ENCODE measurements around the gene GPATCH4.
A peak's percentile ranks its signal among the peaks of the same experiment; 100 is the strongest.
"Not testable (repeated sequence)": the region's sequence is repeated elsewhere in the genome, so short reads cannot be mapped to it uniquely, and the experiment has no call there.

GPATCH4 gene

GRCh38 chr1:156616463-156616862 lies 15.2 kb upstream of the GPATCH4 start:
- H3K9me3 Mint-ChIP-seq = no peaks in the 10 kb centered on the region
- H3K36me3 Mint-ChIP-seq (ENCODE audit: low read depth) = no peaks in the 10 kb centered on the region
- no peak overlapping the region for H3K27ac Mint-ChIP-seq
- peaks cover 59% of the 10 kb centered on the region for H3K27me3 Mint-ChIP-seq
- DNase-seq (no peak), ATAC-seq (no peak)
- H3K4me3 Mint-ChIP-seq = no peak overlapping the region
- no peaks in the 10 kb centered on the region for H3K4me1 Mint-ChIP-seq

DNA sequence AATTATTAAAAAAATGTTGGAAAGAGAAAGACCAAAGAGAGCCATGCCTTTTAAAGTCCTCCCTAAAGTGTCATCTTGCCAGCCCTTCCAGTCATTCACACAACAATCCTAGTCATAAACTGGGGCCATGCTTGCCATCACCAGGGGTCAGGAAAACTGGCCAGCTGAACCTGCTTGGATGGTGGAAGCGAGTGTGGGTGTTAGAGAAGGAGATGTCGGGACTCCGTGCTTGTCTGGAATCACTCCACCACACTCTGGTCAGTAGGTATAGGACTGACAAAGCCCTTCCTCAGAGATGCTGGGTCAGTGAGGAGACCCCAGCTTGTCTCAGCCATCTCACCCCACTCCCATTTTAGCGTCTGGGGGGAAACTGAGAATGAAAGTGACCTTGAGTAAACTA lies 14.7 kb upstream of the GPATCH4 start:
- H3K27ac Mint-ChIP-seq = no peak overlapping the region
- DNase-seq (no peak), ATAC-seq (no peak)
- no peaks in the 10 kb centered on the region for H3K4me1 Mint-ChIP-seq
- peaks cover 56% of the 10 kb centered on the region for H3K27me3 Mint-ChIP-seq
- H3K36me3 Mint-ChIP-seq (ENCODE audit: low read depth) = no peaks in the 10 kb centered on the region
- H3K4me3 Mint-ChIP-seq = no peak overlapping the region
- no peaks in the 10 kb centered on the region for H3K9me3 Mint-ChIP-seq

DNA sequence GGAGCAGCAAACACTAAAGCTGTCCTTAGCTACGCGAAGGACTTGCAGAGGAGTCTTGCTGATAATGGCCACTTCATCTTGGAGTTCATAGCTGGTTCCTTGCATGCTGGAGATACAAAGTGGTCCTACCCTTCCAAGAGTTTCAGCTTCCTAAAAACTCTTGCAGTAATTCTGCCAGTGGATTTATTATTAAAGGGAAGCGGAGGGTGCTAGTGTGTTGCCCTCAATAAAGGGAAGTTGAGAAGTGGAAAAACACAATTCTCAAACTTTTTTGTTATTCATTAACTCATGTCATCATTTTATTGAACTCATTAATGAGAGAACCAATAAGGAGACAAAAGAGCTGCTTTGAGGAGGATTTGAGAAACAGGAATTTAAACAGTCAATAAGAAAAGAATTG lies 11.4 kb upstream of the GPATCH4 start:
- peaks cover 32% of the 10 kb centered on the region for H3K27me3 Mint-ChIP-seq
- DNase-seq (no peak), ATAC-seq (no peak)
- peaks cover 9% of the 10 kb centered on the region for H3K4me1 Mint-ChIP-seq
- H3K9me3 Mint-ChIP-seq = no peaks in the 10 kb centered on the region
- no peak overlapping the region for H3K27ac Mint-ChIP-seq
- H3K36me3 Mint-ChIP-seq (ENCODE audit: low read depth) = no peaks in the 10 kb centered on the region
- no peak overlapping the region for H3K4me3 Mint-ChIP-seq

DNA sequence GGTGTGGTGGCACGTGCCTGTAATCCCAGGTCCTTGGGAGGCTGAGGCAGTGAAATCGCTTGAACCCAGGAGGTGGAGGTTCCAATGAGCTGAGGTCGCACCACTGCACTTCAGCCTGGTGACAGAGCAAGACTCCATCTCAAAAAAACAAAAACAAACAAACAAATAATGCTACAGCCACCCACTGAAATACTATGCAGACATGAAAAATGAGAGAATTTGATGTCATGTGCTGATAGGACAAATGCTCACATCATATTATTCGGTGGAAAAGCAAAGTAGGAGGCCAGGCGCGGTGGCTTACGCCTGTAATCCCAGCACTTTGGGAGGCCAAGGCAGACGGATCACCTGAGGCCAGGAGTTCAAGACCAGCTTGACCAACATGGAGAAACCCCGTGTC lies 8.8 kb upstream of the GPATCH4 start:
- H3K4me3 Mint-ChIP-seq; H3K27ac Mint-ChIP-seq; H3K9me3 Mint-ChIP-seq; ATAC-seq; DNase-seq; H3K36me3 Mint-ChIP-seq (ENCODE audit: low read depth): not testable (repeated sequence)
- Mint-ChIP-seq H3K4me1 (peaks cover 12% of the 10 kb centered on the region), H3K27me3 (peaks cover 18% of the 10 kb centered on the region)

DNA sequence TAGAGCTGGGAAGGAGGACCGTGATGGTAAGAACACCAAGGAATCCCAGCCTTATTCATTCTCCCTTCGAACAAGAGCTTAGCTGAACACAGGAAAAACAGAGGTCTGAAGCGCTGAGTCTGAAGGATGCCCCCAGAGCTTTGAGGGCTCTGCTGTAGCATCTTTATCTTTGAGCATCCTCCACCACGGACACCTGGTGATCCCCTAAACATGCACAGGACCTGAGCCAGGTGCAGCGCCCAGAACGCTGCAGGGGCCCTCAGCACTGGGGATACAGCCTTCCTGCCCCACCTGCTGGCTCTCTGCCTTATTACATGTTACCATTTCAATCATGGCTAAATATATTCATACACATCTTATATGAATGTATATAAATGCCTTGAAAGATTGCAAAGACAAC lies 7.7 kb upstream of the GPATCH4 start:
- H3K4me1 Mint-ChIP-seq = peaks cover 12% of the 10 kb centered on the region
- no peaks in the 10 kb centered on the region for H3K36me3 Mint-ChIP-seq (ENCODE audit: low read depth)
- ATAC-seq = peak; percentile 69
- peaks cover 16% of the 10 kb centered on the region for H3K27me3 Mint-ChIP-seq
- H3K9me3 Mint-ChIP-seq = no peaks in the 10 kb centered on the region
- H3K27ac Mint-ChIP-seq = no peak overlapping the region
- no peak overlapping the region for H3K4me3 Mint-ChIP-seq
- peak; percentile 63 for DNase-seq

- H3K9me3 Mint-ChIP-seq = no peaks in the 10 kb centered on the region
These were observed 6.9 kb upstream of the GPATCH4 start for GRCh38 chr1:156608036-156608674.

DNA sequence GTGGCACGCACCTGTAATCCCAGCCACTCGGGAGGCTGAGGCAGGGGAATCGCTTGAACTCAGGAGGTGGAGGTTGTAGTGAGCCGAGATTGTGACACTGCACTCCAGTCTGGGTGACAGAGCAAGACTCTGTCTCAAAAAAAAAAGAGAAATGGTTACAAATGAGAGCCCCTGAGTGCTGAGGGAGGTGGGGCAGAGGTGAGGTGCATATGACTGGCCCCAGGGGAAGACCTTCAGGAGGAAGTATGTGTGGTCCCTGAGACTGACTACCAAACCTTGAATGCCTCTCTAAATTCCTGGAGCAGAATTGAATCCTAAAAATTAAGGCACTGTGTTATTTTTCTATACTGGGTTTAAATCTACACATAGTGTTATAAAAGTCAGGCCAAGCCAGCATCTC lies 6.1 kb upstream of the GPATCH4 start:
- H3K9me3 Mint-ChIP-seq; DNase-seq; H3K4me3 Mint-ChIP-seq; H3K27ac Mint-ChIP-seq; H3K27me3 Mint-ChIP-seq; H3K36me3 Mint-ChIP-seq (ENCODE audit: low read depth); ATAC-seq: not testable (repeated sequence)
- H3K4me1 Mint-ChIP-seq = peaks cover 18% of the 10 kb centered on the region

More at GRCh38 chr1:156608036-156608674, 6.9 kb upstream of the GPATCH4 start:
- Mint-ChIP-seq H3K4me3 (no peak overlapping the region), H3K27me3 (peaks cover 14% of the 10 kb centered on the region), H3K36me3 (ENCODE audit: low read depth) (no peaks in the 10 kb centered on the region), H3K4me1 (peaks cover 12% of the 10 kb centered on the region), H3K27ac (no peak overlapping the region)
- ATAC-seq (peak; percentile 97), DNase-seq (peak; percentile 57)

DNA sequence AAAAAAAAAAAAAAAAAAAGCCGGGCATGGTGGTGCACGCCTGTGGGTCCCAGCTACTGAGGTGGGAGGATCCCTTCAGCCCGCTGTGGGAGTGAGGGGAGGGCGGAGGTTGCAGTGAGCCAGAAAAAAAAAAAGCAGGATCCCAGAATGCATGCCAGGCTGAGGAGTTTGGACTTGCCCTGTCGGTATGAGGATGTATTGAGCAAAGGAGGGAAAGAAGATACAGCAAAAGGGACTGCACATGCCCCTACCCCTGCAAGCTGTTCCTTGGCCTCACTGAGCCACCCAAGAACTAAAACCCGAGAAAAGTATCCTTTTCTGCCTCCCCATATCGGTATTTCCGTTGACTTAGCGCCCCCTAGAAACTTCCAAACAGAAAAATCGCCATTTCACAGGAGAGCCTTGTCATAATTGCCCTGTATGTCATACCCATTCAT lies 1.3 kb upstream of the GPATCH4 start:
- Mint-ChIP-seq H3K9me3 (no peaks in the 10 kb centered on the region), H3K4me1 (peaks cover 46% of the 10 kb centered on the region), H3K4me3 (peak overlapping the region; percentile 100), H3K36me3 (ENCODE audit: low read depth) (peaks cover 33% of the 10 kb centered on the region), H3K27ac (peak overlapping the region; percentile 74), H3K27me3 (peaks cover 2% of the 10 kb centered on the region)
- no peak for ATAC-seq
- peak; percentile 28 for DNase-seq

- H3K27ac Mint-ChIP-seq = peak overlapping the region; percentile 100
- peak overlapping the region; percentile 100 for H3K4me3 Mint-ChIP-seq
- H3K4me1 Mint-ChIP-seq = peaks cover 44% of the 10 kb centered on the region
- H3K27me3 Mint-ChIP-seq = peaks cover 2% of the 10 kb centered on the region
- no peaks in the 10 kb centered on the region for H3K9me3 Mint-ChIP-seq
- H3K36me3 Mint-ChIP-seq (ENCODE audit: low read depth) = peaks cover 37% of the 10 kb centered on the region
- ATAC-seq (no peak), DNase-seq (peak; percentile 10)
These were observed 613 bp upstream of the GPATCH4 start for GRCh38 chr1:156601892-156602291.

- peak; percentile 28 for DNase-seq
- ATAC-seq = no peak
- Mint-ChIP-seq H3K27me3 (no peaks in the 10 kb centered on the region), H3K9me3 (no peaks in the 10 kb centered on the region), H3K27ac (peak overlapping the region; percentile 100), H3K4me3 (peak overlapping the region; percentile 100), H3K4me1 (peaks cover 44% of the 10 kb centered on the region), H3K36me3 (ENCODE audit: low read depth) (peaks cover 47% of the 10 kb centered on the region)
These were observed 552 bp downstream of the GPATCH4 start for GRCh38 chr1:156600733-156601121.

- peak overlapping the region; percentile 100 for H3K27ac Mint-ChIP-seq
These were observed 1.5 kb downstream of the GPATCH4 start for GRCh38 chr1:156599811-156600210.

DNA sequence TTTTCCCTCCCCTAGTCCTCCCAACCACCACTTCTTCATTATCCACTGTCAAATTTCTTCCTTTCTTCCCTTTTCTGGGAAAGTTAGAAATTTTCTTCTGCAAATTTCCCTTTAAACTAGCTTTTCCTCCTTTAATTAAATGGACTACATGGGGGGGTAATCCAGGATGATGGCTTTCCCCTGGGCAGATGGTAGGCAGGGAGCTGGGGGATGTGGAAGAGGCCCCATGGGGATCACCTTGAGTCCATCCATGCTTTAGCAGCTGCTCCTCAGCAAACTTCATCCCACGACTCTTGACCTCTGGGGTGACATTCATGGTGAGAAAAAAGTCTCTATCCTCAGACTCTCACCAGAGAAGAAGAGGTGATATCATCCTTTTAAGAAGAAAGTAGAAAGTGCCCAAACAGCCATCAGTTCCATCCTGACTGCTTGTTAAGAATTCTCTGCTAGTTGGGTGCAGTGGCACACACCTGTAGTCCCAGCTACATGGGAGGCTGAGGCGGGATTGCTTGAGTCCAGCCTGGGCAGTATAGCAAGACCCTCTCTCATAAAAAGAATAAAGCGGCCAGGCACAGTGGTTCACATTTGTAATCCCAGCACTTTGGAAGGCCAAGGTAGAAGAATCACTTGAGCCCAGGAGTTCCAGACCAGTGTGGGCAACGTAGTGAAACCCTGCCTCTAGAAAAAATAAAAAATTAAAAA lies 2.4 kb downstream of the GPATCH4 start:
- Mint-ChIP-seq H3K9me3 (no peaks in the 10 kb centered on the region), H3K27me3 (no peaks in the 10 kb centered on the region), H3K4me1 (peaks cover 54% of the 10 kb centered on the region), H3K36me3 (ENCODE audit: low read depth) (peaks cover 57% of the 10 kb centered on the region), H3K27ac (peak overlapping the region; percentile 100), H3K4me3 (peak overlapping the region; percentile 100)
- no peak for ATAC-seq
- no peak for DNase-seq

More at GRCh38 chr1:156599811-156600210, 1.5 kb downstream of the GPATCH4 start:
- DNase-seq (no peak), ATAC-seq (peak; percentile 78)
- no peaks in the 10 kb centered on the region for H3K27me3 Mint-ChIP-seq
- H3K9me3 Mint-ChIP-seq = no peaks in the 10 kb centered on the region
- peak overlapping the region; percentile 100 for H3K4me3 Mint-ChIP-seq
- peaks cover 54% of the 10 kb centered on the region for H3K36me3 Mint-ChIP-seq (ENCODE audit: low read depth)
- peaks cover 50% of the 10 kb centered on the region for H3K4me1 Mint-ChIP-seq

GRCh38 chr1:156598125-156598524 lies 3.2 kb downstream of the GPATCH4 start:
- Mint-ChIP-seq H3K27ac (peak overlapping the region; percentile 100), H3K27me3 (no peaks in the 10 kb centered on the region), H3K4me1 (peaks cover 58% of the 10 kb centered on the region), H3K36me3 (ENCODE audit: low read depth) (peaks cover 58% of the 10 kb centered on the region), H3K9me3 (no peaks in the 10 kb centered on the region), H3K4me3 (no peak overlapping the region)
- ATAC-seq (no peak), DNase-seq (no peak)

GRCh38 chr1:156596426-156596825 lies 4.9 kb downstream of the GPATCH4 start:
- no peak for ATAC-seq
- H3K27ac Mint-ChIP-seq = peak overlapping the region; percentile 33
- no peak overlapping the region for H3K4me3 Mint-ChIP-seq
- no peaks in the 10 kb centered on the region for H3K9me3 Mint-ChIP-seq
- H3K4me1 Mint-ChIP-seq = peaks cover 52% of the 10 kb centered on the region
- H3K27me3 Mint-ChIP-seq = no peaks in the 10 kb centered on the region
- peaks cover 60% of the 10 kb centered on the region for H3K36me3 Mint-ChIP-seq (ENCODE audit: low read depth)
- no peak for DNase-seq

DNA sequence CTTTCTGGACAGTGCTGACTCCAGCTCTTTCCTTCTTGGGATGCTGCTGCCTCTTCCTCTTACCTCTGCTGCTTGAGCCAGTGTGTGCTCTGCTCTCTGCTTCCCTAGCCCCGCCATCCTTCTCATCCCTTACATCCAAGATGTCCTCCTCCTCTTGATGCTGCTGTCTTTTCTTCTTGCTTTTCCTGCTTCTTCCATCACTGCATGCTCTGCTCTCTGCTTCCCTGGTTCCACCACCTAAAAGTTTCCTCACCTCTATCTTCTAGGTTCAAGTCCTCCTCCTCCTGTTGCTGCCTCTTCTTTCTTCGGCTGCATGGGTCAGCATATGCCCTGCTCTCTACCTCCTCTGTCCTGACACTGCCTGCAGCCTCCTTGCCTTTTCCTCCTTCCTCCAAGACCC lies 6.3 kb downstream of the GPATCH4 start:
- Mint-ChIP-seq H3K4me3 (no peak overlapping the region), H3K9me3 (no peaks in the 10 kb centered on the region), H3K27ac (peak overlapping the region; percentile 17), H3K36me3 (ENCODE audit: low read depth) (peaks cover 46% of the 10 kb centered on the region), H3K27me3 (no peaks in the 10 kb centered on the region), H3K4me1 (peaks cover 54% of the 10 kb centered on the region)
- DNase-seq = no peak
- ATAC-seq = no peak
